GM18517 (cell line): ENCODE data around the gene CDK7.
"Not testable (repeated sequence)": the region's sequence is repeated elsewhere in the genome, so short reads cannot be mapped to it uniquely, and the experiment has no call there.

Experiments
- ATAC-seq: cut with Tn5 transposase; IDR thresholded peaks from one replicate; pipeline ENCODE4 v1.9.1; 2021; ENCODE audit warnings: mild to moderate bottlenecking, moderate library complexity; ENCODE audit not compliant: unreplicated experiment

The CDK7 gene

GRCh38 chr5:69236733-69237132, 2.0 kb downstream of the CDK7 start:
- not testable (repeated sequence) for ATAC-seq

GRCh38 chr5:69237877-69238276, 3.2 kb downstream of the CDK7 start:
- no peak for ATAC-seq

- ATAC-seq, result no peak
Observed at GRCh38 chr5:69238760-69239251, 4.1 kb downstream of the CDK7 start.

GRCh38 chr5:69242215-69242927, 7.7 kb downstream of the CDK7 start:
- ATAC-seq, result no peak

- ATAC-seq, result no peak
Observed at GRCh38 chr5:69245031-69245430, 10.3 kb downstream of the CDK7 start.

- ATAC-seq, result no peak
Observed at GRCh38 chr5:69248019-69248418, 13.3 kb downstream of the CDK7 start.

GRCh38 chr5:69250593-69250992, 15.9 kb downstream of the CDK7 start:
- ATAC-seq, result no peak

- ATAC-seq, result no peak
Observed at GRCh38 chr5:69252437-69252836, 17.8 kb downstream of the CDK7 start.

- ATAC-seq, result not testable (repeated sequence)
Observed at GRCh38 chr5:69255940-69256339, 21.3 kb downstream of the CDK7 start.

GRCh38 chr5:69257577-69257976, 22.9 kb downstream of the CDK7 start:
- ATAC-seq, result no peak

GRCh38 chr5:69261034-69261433, 26.3 kb downstream of the CDK7 start:
- no peak for ATAC-seq

- ATAC-seq, result no peak
Observed at GRCh38 chr5:69265931-69266330, 31.2 kb downstream of the CDK7 start.

GRCh38 chr5:69268899-69269298, 34.2 kb downstream of the CDK7 start:
- no peak for ATAC-seq

- ATAC-seq, result no peak
Observed at GRCh38 chr5:69270840-69271239, 36.2 kb downstream of the CDK7 start.

GRCh38 chr5:69271376-69271775, 36.7 kb downstream of the CDK7 start:
- no peak for ATAC-seq

GRCh38 chr5:69275563-69275962, 40.9 kb downstream of the CDK7 start:
- ATAC-seq, result no peak

GRCh38 chr5:69276422-69277174, 41.9 kb downstream of the CDK7 start:
- no peak for ATAC-seq

- no peak for ATAC-seq
Observed at GRCh38 chr5:69279517-69279916, 44.8 kb downstream of the CDK7 start.

GRCh38 chr5:69281114-69281513, 46.4 kb downstream of the CDK7 start:
- ATAC-seq, result no peak

GRCh38 chr5:69284203-69284602, 49.5 kb downstream of the CDK7 start:
- ATAC-seq, result no peak

GRCh38 chr5:69285448-69286116, 50.9 kb downstream of the CDK7 start:
- ATAC-seq, result no peak

GRCh38 chr5:69288069-69288468, 53.4 kb downstream of the CDK7 start:
- no peak for ATAC-seq
